ENCODE data around the gene UGT1A3.

- no peak for TF ChIP-seq SIN3A (IDR thresholded peaks at IDR 0.05; ENCODE audit: low read depth, low read length)
- TF ChIP-seq CTCF (IDR thresholded peaks at IDR 0.05 in 2 of 3, conservative IDR thresholded peaks at IDR 0.05 in 1 of 3; ENCODE audit: control insufficient read depth in 2 of 3, extremely low read depth in 1 of 3, insufficient read depth in 1 of 3, low read depth in 3 of 3, low read length in 3 of 3) = no peak
- no peak for TF ChIP-seq POLR2A (IDR thresholded peaks at IDR 0.05; ENCODE audit: low read depth, low read length)
- TF ChIP-seq SMC3 (IDR thresholded peaks at IDR 0.05; ENCODE audit: borderline replicate concordance, low read length) = no peak
- no peak for TF ChIP-seq DPF2 (IDR thresholded peaks at IDR 0.05)
- no peak for TF ChIP-seq PAX8 (IDR thresholded peaks at IDR 0.05)
- no peak for TF ChIP-seq USF2 (IDR thresholded peaks at IDR 0.05; ENCODE audit: borderline replicate concordance, low read depth, low read length)
- no peak for TF ChIP-seq EGR1 (IDR thresholded peaks at IDR 0.05; ENCODE audit: borderline replicate concordance in 1 of 2, low read depth in 2 of 2, low read length in 2 of 2)
- TF ChIP-seq MXI1 (IDR thresholded peaks at IDR 0.05; ENCODE audit: low read depth, low read length) = no peak
- TF ChIP-seq EZH2 (IDR thresholded peaks at IDR 0.05; ENCODE audit: borderline replicate concordance, control insufficient read depth, low read depth, low read length) = no peak
These were observed 79.4 kb downstream of the UGT1A3 start for GRCh38 chr2:233807966-233808935.

Measured in GM12878 (cell line).